ENCODE data around the gene GDF7. TPM values are rescaled to one million over a fixed set of nuclear protein-coding genes. Genes with fewer than 3 reads are reported as not detected.
"Not testable (repeated sequence)": the region's sequence is repeated elsewhere in the genome, so short reads cannot be mapped to it uniquely, and the experiment has no call there.

The GDF7 gene
- total RNA-seq, 1 donor from 2014 or later = not detected

DNA sequence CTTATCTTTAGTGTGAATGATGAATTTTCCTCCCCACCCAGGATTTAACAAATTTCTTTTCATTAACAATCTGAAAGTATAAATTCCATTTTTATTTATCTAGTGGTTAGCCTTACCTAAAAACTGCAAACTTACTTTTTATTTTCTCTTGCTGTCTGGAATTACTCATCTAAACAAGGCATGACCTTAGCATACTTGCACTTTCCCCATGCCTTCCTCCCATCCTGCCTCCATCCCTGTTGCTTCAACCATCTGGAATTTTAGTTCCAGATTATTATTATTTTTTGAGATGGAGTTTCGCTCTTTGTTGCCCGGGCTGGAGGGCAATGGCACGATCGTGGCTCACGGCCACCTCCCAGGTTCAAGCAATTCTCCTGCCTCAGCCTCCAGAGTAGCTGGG, 35.6 kb downstream of the GDF7 start:
- TF ChIP-seq, protein P1, sequence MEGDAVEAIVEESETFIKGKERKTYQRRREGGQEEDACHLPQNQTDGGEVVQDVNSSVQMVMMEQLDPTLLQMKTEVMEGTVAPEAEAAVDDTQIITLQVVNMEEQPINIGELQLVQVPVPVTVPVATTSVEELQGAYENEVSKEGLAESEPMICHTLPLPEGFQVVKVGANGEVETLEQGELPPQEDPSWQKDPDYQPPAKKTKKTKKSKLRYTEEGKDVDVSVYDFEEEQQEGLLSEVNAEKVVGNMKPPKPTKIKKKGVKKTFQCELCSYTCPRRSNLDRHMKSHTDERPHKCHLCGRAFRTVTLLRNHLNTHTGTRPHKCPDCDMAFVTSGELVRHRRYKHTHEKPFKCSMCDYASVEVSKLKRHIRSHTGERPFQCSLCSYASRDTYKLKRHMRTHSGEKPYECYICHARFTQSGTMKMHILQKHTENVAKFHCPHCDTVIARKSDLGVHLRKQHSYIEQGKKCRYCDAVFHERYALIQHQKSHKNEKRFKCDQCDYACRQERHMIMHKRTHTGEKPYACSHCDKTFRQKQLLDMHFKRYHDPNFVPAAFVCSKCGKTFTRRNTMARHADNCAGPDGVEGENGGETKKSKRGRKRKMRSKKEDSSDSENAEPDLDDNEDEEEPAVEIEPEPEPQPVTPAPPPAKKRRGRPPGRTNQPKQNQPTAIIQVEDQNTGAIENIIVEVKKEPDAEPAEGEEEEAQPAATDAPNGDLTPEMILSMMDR (conservative IDR thresholded peaks at IDR 0.05; ENCODE audit: low read depth, low read length) = no peak
- H3K4me3 ChIP-seq (ENCODE audit: low read depth, low read length) = no peak overlapping the region
- no peak for DNase-seq (ENCODE audit: low read depth)

DNA sequence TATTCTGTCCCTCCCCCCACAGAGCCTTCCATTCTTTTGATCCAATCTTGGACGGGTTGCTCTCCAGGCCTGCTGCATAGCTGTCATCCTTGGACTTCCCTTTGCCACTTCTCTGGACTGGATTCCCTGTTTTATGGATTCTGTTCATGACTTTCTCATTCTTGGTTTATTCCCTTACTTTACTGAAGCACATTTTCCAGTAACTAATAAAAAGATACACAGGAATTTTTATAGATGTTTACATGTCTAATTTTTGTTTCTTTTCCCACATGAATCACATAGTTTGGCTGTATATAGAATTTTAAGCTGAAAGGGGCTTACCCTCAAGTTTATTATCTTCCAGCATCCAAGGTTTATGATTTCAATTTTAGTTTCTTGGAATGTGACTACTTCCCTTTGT, 37.9 kb downstream of the GDF7 start:
- no peak for DNase-seq (ENCODE audit: low read depth)
- H3K4me3 ChIP-seq (ENCODE audit: low read depth, low read length) = no peak overlapping the region
- TF ChIP-seq, protein P1 (conservative IDR thresholded peaks at IDR 0.05; ENCODE audit: low read depth, low read length) = no peak

DNA sequence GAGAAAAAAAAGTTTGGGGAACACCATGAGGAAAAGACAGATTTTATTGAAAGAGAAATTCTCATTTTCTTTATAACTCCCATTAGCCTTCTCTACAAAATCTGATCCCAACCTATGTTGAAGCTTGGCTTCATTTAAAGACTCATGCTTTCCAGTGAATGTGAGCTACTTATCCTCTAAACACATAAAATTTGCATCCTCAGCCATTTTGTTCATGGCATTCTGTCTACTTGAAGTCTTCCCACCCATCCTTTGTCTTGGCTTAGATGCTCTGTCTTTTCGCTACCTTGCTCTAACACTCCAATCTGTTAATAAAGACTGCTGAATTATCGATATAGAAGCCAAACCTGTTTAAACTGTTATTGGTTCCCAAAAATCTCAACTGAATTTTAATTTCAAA, 39.3 kb downstream of the GDF7 start:
- TF ChIP-seq, protein P1 (conservative IDR thresholded peaks at IDR 0.05; ENCODE audit: low read depth, low read length) = no peak
- DNase-seq (ENCODE audit: low read depth) = no peak
- no peak overlapping the region for H3K4me3 ChIP-seq (ENCODE audit: low read depth, low read length)

DNA sequence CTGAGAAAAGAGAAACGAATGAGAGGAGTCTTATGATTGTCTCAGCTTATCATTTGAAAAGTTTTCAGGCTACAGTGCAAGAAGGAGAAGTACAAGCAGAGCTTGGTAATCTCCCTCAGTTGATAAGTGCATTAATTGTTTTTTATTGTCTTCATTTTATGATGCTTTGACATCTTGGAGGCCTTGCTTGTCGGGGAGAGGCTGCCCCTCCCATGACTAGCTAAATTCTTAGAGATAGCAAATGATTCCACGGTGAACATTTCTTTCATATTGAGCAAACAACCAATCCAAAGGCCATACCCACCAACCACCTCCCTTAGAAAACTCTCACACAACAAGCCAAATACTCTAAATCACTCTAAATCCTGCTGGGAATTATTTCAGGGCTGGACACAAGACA, 39.8 kb downstream of the GDF7 start:
- TF ChIP-seq, protein P1 (conservative IDR thresholded peaks at IDR 0.05; ENCODE audit: low read depth, low read length) = no peak
- DNase-seq (ENCODE audit: low read depth) = no peak

DNA sequence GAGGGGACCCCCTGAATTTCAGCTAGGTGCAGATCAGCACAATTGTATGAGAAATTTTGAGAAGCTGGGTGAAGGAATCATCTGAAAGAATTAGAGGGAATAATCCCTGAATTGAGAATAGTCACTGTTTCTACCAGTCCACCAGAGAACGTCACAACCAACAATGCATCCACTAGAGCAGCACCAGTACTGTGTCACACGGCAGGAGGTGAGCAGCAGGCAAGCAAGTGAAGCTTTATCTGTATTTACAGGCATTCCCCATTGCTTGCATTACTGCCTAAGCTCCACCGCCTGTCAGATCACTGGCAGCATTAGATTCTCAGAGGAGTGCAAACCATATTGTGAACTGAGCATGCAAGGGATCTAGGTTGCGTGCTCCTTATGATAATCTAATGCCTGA, 40.7 kb downstream of the GDF7 start:
- TF ChIP-seq, protein P1 (conservative IDR thresholded peaks at IDR 0.05; ENCODE audit: low read depth, low read length) = no peak
- DNase-seq (ENCODE audit: low read depth) = no peak
- H3K4me3 ChIP-seq (ENCODE audit: low read depth, low read length) = no peak overlapping the region

More for the DNA sequence above, 39.8 kb downstream of the GDF7 start:
- no peak overlapping the region for H3K4me3 ChIP-seq (ENCODE audit: low read depth, low read length)

DNA sequence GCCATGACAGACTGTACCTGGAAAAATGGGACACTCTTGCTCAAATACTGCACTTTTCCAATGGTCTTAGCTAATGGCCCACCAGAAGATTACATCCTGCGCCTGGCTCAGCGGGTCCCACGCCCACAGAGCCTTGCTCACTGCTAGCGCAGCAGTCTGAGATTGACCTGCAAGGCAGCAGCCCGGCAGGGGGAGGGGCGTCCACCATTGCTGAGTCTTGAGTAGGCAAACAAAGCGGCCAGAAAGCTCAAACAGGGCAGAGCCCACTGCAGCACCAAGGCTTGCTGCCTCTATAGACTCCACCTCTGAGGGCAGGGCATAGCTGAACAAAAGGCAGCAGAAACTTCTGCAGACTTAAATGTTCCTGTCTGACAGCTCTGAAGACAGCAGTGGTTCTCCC, 44.7 kb downstream of the GDF7 start:
- DNase-seq (ENCODE audit: low read depth); H3K4me3 ChIP-seq (ENCODE audit: low read depth, low read length): not testable (repeated sequence)

DNA sequence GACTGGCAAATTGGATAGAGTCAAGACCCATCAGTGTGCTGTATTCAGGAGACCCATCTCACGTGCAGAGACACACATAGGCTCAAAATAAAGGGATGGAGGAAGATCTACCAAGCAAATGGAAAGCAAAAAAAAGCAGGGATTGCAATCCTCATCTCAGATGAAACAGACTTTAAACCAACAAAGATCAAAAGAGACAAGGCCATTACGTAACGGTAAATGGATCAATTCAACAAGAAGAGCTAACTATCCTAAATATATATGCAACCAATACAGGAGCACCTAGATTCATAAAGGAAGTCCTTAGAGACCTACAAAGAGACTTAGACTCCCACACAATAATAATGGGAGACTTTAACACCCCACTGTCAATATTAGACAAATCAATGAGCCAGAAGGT, 46.6 kb downstream of the GDF7 start:
- DNase-seq (ENCODE audit: low read depth); H3K4me3 ChIP-seq (ENCODE audit: low read depth, low read length): not testable (repeated sequence)

DNA sequence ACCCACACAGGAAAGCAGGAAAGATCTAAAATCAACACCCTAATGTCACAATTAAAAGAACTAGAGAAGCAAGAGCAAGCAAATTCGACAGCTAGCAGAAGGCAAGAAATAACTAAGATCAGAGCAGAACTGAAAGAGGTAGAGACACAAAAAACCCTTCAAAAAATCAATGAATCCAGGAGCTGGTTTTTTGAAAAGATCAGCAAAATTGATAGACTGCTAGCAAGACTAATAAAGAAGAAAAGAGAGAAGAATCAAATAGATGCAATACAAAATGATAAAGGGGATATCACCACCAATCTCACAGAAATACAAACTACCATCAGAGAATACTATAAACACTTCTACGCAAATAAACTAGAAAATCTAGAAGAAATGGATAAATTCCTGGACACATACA, 47.5 kb downstream of the GDF7 start:
- DNase-seq (ENCODE audit: low read depth); H3K4me3 ChIP-seq (ENCODE audit: low read depth, low read length): not testable (repeated sequence)

DNA sequence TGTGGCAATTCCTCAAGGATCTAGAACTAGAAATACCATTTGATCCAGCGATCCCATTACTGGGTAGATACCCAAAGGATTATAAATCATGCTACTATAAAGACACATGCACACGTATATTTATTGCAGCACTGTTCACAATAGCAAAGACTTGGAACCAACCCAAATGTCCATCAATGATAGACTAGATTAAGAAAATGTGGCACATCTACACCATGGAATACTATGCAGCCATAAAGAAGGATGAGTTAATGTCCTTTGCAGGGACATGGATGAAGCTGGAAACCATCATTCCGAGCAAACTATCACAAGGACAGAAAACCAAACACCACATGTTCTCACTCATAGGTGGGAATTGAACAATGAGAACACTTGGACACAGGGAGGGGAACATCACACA, 49.2 kb downstream of the GDF7 start:
- not testable (repeated sequence) for H3K4me3 ChIP-seq (ENCODE audit: low read depth, low read length); DNase-seq (ENCODE audit: low read depth)
